Esophagus squamous epithelium (tissue), 4 donors: Measurements from ENCODE around the gene GRIK2.

Experiments
- POLR2A ChIP-seq, 4 donors: fragments of 450-650 bp; IDR thresholded peaks; one replicate each; pipeline ENCODE4 v1.6.1; 2017; ENCODE audit warnings: antibody characterized with exemption in 4 of 4, mild to moderate bottlenecking in 4 of 4, moderate library complexity in 3 of 4
- TF ChIP-seq, protein P1 (sequence below), 6 experiments: fragments of 450-650 bp in 4 of 6; fragments of 200-600 bp in 2 of 6; sonication (generic) in 2 of 6; IDR thresholded peaks; one replicate each; pipeline ENCODE4 v1.5.1; 2016 to 2019; ENCODE audit warnings: antibody characterized with exemption in 6 of 6, mild to moderate bottlenecking in 4 of 6, moderate library complexity in 4 of 6

DNA sequence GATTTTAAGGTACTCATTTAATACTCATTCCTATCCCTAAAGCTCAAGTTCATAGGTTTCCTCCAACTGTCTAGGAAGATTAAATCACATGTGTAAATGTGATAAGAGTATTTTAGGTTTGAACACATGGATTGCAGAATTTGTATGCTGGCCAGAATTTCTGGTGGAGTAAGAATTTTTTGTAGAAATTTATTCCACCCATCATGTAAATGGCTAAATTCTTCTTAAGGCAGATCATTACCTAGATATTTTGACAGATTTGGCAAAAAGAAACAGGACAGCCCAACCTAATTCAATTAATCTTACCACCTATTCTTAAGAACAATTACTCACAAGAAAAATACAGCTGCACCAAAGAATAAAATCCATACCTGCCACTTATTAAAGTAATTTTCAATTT is 261.6 kb downstream of the GRIK2 start:
- TF ChIP-seq, protein P1, sequence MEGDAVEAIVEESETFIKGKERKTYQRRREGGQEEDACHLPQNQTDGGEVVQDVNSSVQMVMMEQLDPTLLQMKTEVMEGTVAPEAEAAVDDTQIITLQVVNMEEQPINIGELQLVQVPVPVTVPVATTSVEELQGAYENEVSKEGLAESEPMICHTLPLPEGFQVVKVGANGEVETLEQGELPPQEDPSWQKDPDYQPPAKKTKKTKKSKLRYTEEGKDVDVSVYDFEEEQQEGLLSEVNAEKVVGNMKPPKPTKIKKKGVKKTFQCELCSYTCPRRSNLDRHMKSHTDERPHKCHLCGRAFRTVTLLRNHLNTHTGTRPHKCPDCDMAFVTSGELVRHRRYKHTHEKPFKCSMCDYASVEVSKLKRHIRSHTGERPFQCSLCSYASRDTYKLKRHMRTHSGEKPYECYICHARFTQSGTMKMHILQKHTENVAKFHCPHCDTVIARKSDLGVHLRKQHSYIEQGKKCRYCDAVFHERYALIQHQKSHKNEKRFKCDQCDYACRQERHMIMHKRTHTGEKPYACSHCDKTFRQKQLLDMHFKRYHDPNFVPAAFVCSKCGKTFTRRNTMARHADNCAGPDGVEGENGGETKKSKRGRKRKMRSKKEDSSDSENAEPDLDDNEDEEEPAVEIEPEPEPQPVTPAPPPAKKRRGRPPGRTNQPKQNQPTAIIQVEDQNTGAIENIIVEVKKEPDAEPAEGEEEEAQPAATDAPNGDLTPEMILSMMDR (IDR thresholded peaks at IDR 0.05), result no peak
- TF ChIP-seq POLR2A (IDR thresholded peaks at IDR 0.05), result no peak
